Lung (tissue), 12 donors: Measurements from ENCODE around the gene AMZ1. TPM values are rescaled to one million over a fixed set of nuclear protein-coding genes. Genes with fewer than 3 reads are reported as not detected.
A peak's percentile ranks its signal among the peaks of the same experiment; 100 is the strongest.

Experiments
- ATAC-seq: fragments of 200-7000 bp; cut with Tn5 transposase; one replicate; pipeline ENCODE4 v1.9.1; 2020; ENCODE audit warnings: moderate number of reproducible peaks; ENCODE audit not compliant: insufficient read depth, low FRiP score
- DNase-seq, 3 donors: peaks; one replicate each; pipeline ENCODE4 v3.0.0-alpha.2; 2013 to 2017
- H3K27ac ChIP-seq, 2 donors: one replicate each; pipeline ENCODE4 v1.5.1; 2013; ENCODE audit warnings: mild to moderate bottlenecking in 2 of 2, moderate library complexity in 2 of 2, control low read depth in 1 of 2, inconsistent platforms in 1 of 2, low read depth in 1 of 2, low read length in 1 of 2
- H3K27me3 ChIP-seq, 3 donors: one replicate each; pipeline ENCODE4 v1.5.1; 2013; ENCODE audit warnings: low read length in 2 of 3; ENCODE audit not compliant: control insufficient read depth in 3 of 3, insufficient read depth in 3 of 3
- H3K36me3 ChIP-seq, 4 donors: one replicate each; pipeline ENCODE4 v1.5.1; 2013; ENCODE audit warnings: low read length in 4 of 4, mild to moderate bottlenecking in 1 of 4, moderate library complexity in 1 of 4; ENCODE audit not compliant: control insufficient read depth in 4 of 4, insufficient read depth in 4 of 4
- H3K4me1 ChIP-seq, 5 donors: one replicate each; pipeline ENCODE4 v1.5.1; 2013; ENCODE audit warnings: low read length in 5 of 5, mild to moderate bottlenecking in 2 of 5, moderate library complexity in 1 of 5; ENCODE audit not compliant: control insufficient read depth in 5 of 5, insufficient read depth in 5 of 5
- H3K4me3 ChIP-seq: one replicate; pipeline ENCODE4 v1.5.1; 2013; ENCODE audit warnings: mild to moderate bottlenecking, control low read depth, moderate library complexity
- H3K9ac ChIP-seq, 2 donors: one replicate each; pipeline ENCODE4 v1.5.1; 2013; ENCODE audit warnings: low read length in 2 of 2, control low read depth in 1 of 2; ENCODE audit not compliant: insufficient read depth in 1 of 2
- H3K9me3 ChIP-seq, 4 donors: one replicate each; pipeline ENCODE4 v1.5.1; 2013; ENCODE audit warnings: low read length in 3 of 4, mild to moderate bottlenecking in 1 of 4, moderate library complexity in 1 of 4; ENCODE audit not compliant: control insufficient read depth in 4 of 4, insufficient read depth in 3 of 4
- WGBS, 2 donors: extraction: QIAGEN DNeasy Blood & Tissue Kit; methylation state at CpG; one replicate each; pipeline ENCODE4 v1.1.7; 2013; 5-methylcytosine and 5-hydroxymethylcytosine counted together
- polyA plus RNA-seq, 2 donors: library from polyadenylated mRNA; stranded (reverse); fragments of 200-250 nt; gene quantifications; one replicate each; pipeline ENCODE4 v1.2.1, GENCODE V29; 2013
- total RNA-seq, 2 donors: library from RNA; depleted of rRNA in 1 of 2; stranded (reverse); fragments of >200 nt in 1 of 2; gene quantifications; one replicate each; pipeline ENCODE4 v1.2.1, GENCODE V29; 2014 to 2021
- TF ChIP-seq, protein P1 (sequence below): IDR thresholded peaks from 2 replicates; pipeline ENCODE4 v1.5.1; 2012; ENCODE audit warnings: mild to moderate bottlenecking; ENCODE audit errors: control extremely low read depth, extremely low read depth
- donor health status: control.
- donor health status: control.
- donor health status: Bipolar disorder and iron deficiency.
- donor health status: healthy.
- donor health status: DM: yes; HTN: yes; CAD: no.

AMZ1 gene
- total and polyA plus RNA-seq, 4 donors = 0.13 to 8.3 (median 0.52) TPM

DNA sequence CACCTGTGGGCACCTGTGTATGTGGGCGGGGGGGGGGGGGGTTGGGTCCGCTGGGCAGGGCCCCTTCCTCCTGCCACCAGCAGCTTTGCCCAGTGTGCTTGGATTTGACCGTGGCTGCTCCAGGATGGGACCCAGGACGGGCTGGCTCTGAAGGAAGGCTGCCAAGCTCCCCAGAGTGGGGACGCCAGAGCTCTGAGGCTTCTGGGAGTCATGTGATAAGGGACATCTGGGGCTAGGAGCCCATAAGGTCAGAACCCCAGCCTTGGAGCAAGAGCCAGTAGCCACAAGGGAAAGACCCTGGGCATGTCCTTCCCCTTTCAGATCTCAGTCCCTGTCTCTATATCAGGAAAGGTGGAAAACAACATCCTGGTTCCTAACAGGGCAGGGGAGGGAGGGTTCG lies 21.8 kb upstream of the AMZ1 start:
- Histone ChIP-seq H3K4me1 (peaks cover 0 to 14% (median 6%) of the 10 kb centered on the region in 5 donors), H3K4me3 (no peak overlapping the region), H3K27ac (no peak overlapping the region), H3K9ac (no peak overlapping the region), H3K36me3 (peaks cover 0 to 11% (median 0%) of the 10 kb centered on the region in 4 donors), H3K9me3 (peaks cover 0 to 7% (median 0%) of the 10 kb centered on the region in 4 donors), H3K27me3 (no peaks in the 10 kb centered on the region)
- ATAC-seq = no peak
- no peak for DNase-seq
- TF ChIP-seq, protein P1, sequence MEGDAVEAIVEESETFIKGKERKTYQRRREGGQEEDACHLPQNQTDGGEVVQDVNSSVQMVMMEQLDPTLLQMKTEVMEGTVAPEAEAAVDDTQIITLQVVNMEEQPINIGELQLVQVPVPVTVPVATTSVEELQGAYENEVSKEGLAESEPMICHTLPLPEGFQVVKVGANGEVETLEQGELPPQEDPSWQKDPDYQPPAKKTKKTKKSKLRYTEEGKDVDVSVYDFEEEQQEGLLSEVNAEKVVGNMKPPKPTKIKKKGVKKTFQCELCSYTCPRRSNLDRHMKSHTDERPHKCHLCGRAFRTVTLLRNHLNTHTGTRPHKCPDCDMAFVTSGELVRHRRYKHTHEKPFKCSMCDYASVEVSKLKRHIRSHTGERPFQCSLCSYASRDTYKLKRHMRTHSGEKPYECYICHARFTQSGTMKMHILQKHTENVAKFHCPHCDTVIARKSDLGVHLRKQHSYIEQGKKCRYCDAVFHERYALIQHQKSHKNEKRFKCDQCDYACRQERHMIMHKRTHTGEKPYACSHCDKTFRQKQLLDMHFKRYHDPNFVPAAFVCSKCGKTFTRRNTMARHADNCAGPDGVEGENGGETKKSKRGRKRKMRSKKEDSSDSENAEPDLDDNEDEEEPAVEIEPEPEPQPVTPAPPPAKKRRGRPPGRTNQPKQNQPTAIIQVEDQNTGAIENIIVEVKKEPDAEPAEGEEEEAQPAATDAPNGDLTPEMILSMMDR = no peak
- 58 to 61% methylated on average over 5 to 6 of the region's 6 CpGs for WGBS, 2 donors

DNA sequence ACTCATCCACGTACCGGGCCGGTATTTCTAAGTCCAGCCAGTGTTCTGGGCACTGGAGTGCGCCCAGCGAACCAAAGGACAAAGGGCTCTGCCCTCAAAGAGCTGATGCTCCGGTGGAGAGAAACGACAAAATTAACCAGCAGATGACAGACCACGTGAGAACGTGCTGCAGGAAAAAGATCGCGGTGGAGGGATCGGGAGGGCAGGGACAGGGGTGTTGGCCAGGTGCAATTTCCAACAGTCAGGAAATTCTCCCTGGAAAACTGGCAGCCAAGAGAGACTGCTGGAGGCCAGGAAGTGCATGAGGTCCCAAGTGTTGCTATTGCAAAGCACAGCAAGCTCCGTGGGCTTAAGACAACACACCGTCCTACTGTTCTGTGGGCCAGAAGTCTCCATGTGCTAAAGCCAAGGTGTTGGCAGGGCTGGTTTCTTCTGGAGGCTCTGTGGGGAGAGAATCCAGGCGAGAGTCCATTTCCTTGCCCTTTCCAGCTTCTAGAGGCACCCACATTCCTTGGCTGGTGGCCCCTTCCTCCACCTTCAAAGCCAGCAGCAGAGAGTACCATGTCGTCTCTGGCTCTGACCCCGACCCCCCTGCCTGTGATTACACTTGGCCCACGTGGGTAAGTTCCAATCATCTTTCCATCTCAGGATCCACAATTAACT lies 21.3 kb upstream of the AMZ1 start:
- H3K27me3 ChIP-seq = no peaks in the 10 kb centered on the region
- 67 to 77% methylated on average over 18 of the region's 18 CpGs for WGBS, 2 donors
- H3K4me1 ChIP-seq = peaks cover 0 to 14% (median 6%) of the 10 kb centered on the region in 5 donors
- no peak for ATAC-seq
- DNase-seq = no peak
- no peak overlapping the region for H3K27ac ChIP-seq
- TF ChIP-seq, protein P1 = no peak
- H3K9ac ChIP-seq = no peak overlapping the region
- H3K9me3 ChIP-seq = peaks cover 0 to 7% (median 0%) of the 10 kb centered on the region in 4 donors
- peak overlapping the region; percentile 2 for H3K4me3 ChIP-seq
- H3K36me3 ChIP-seq = peaks cover 0 to 8% (median 0%) of the 10 kb centered on the region in 4 donors

DNA sequence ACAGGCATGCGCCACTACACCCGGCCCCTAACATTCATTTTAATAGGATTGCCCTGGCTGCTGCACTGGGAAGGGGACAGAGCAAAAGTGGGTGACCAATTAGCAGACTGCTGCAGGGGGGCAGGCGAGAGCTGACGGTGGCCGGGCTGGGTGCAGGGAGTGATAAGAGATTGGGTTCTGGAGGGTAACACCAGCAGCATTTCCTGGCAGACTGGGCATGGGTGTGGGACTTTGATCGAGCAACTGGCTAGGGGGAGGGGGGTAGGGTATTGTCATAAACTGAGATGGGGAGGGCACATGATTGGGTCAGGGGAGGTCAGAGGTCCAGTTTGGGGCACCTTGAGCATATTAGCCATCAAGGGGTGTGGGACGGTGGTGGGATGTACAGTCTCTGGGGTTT lies 20.2 kb upstream of the AMZ1 start:
- H3K9me3 ChIP-seq = peaks cover 0 to 7% (median 0%) of the 10 kb centered on the region in 4 donors
- ATAC-seq = no peak
- no peak overlapping the region for H3K9ac ChIP-seq
- H3K36me3 ChIP-seq = no peaks in the 10 kb centered on the region
- TF ChIP-seq, protein P1 = no peak
- DNase-seq = no peak
- H3K4me1 ChIP-seq = peaks cover 0 to 10% (median 6%) of the 10 kb centered on the region in 5 donors
- WGBS, 2 donors = 55 to 61% methylated on average over 7 of the region's 7 CpGs
- H3K27ac ChIP-seq = no peak overlapping the region
- no peaks in the 10 kb centered on the region for H3K27me3 ChIP-seq
- no peak overlapping the region for H3K4me3 ChIP-seq

DNA sequence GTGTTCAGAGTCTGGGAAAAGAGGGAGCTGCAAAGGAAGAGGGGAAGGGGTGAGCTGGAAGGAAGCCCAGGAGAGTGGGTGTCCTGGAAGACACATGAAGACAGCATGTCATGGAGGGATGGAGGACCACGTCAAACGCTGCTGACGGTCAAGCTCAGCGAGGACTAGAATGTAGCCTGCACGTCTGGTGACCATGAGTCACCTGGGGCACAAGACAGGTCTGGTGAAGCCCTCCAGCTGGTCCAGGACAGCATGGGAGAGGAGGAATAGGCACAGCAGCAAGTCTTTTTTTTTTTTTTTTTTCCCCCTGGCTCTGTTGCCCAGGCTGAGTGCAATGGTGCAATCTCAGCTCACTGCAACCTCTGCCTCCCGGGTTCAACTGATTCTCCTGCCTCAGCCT lies 19.6 kb upstream of the AMZ1 start:
- 76 to 80% methylated on average over 6 of the region's 6 CpGs for WGBS, 2 donors
- DNase-seq (no peak), ATAC-seq (no peak)
- TF ChIP-seq, protein P1 = no peak
- H3K4me1 ChIP-seq = peaks cover 0 to 5% (median 3%) of the 10 kb centered on the region in 5 donors
- no peak overlapping the region for H3K4me3 ChIP-seq
- H3K9ac ChIP-seq = no peak overlapping the region
- H3K27me3 ChIP-seq = no peaks in the 10 kb centered on the region
- no peak overlapping the region for H3K27ac ChIP-seq
- peaks cover 0 to 7% (median 0%) of the 10 kb centered on the region in 4 donors for H3K9me3 ChIP-seq
- no peaks in the 10 kb centered on the region for H3K36me3 ChIP-seq
